Stimulated activated CD8-positive, alpha-beta memory T cell treated with anti-CD3 and anti-CD28 coated beads, Interleukin-7, amount 100 ng/mL, for 1 hour (primary cell): ENCODE results near the gene GALNT16.
"Not testable (repeated sequence)": the region's sequence is repeated elsewhere in the genome, so short reads cannot be mapped to it uniquely, and the experiment has no call there.

ENCODE experiments used
- DNase-seq, 2 donors: peaks; one replicate each; pipeline ENCODE4 v3.0.0-alpha.2; 2020; ENCODE audit warnings: low read depth in 2 of 2

The GALNT16 gene

GRCh38 chr14:69285661-69286255, 25.8 kb downstream of the GALNT16 start:
- no peak for DNase-seq

DNA sequence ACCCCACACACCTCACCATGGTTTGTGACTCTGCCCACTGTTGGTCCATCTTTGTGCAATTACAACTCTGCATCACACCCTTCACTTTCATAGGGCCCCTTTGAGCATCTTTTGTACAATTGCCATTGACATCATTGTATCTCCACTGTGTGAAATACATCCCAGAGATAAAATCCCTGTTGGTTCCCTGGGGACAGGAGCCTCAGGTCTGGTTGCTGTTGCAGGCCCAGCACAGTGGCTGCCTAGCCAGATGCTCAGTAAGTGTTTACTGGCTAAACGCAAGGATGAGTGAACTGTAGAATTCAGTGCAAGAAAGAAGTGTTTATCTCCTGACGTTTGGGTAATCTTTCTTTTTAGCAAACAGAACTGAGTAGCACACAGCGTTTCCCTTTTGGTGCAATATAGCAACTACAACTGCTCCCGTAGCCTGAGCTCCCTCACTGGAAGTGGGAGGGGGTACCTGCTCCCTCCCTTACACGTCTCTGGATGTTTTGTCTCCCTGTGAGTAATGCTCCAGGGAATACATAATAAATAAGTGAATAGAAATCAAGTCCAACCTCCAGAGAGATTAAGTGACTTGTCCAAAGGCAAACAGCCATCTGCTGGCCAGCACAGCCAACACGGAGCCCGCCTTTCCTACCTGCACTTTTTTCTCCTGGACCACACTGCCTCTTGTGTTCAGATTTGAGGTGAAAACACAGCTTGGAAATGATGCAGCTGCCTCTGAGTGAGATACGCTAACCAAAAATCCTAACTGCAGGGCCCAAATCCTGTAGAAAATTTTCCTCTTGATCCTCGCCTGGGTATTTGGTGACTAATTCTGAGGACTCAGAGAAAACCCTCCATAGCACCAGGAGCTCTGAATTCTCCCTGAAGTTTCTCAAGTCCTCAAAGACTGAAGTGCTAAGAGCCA, 27.4 kb downstream of the GALNT16 start:
- no peak for DNase-seq

DNA sequence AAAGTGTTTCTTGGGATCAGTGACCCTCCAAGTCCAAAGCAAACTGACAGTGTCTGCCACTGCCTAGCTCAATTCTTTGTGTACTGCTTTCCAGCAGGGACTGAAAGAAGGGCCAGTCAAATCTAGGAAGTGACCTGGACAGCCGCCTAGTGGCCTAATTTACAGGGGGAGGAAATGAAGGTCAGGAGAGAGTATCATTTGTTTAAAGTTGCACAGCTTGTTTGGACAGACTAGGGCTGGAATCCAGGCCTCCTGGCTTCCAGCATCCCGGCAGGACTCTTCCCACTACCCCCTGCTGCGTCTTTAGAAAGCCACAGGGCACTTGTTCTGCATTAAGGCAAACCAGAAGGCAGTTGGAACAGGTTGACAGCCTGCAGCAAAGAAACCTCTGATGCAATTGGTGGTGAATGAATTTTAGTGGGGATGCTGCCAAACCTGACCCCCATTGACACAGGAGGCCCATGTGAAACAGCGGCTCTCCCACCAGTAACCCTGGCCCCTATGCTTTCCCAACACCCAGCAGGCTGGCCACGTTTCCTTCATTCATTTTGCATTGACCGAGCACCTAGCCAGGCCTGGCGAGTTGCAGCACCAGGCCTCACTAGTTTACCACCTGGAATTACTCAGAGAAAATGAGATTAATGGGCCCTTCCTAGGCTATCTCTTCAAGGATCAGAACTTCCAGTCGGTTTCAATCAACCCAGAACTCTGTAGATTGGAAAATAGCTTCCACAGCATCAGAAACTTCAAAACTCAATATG, 28.2 kb downstream of the GALNT16 start:
- no peak for DNase-seq

- DNase-seq = no peak
Observed at GRCh38 chr14:69288956-69289705, 29.2 kb downstream of the GALNT16 start.

- no peak for DNase-seq
Observed at GRCh38 chr14:69289811-69290520, 30.0 kb downstream of the GALNT16 start.

- DNase-seq = not testable (repeated sequence)
Observed at GRCh38 chr14:69290881-69291280, 30.9 kb downstream of the GALNT16 start.

GRCh38 chr14:69291396-69291795, 31.4 kb downstream of the GALNT16 start:
- no peak for DNase-seq

GRCh38 chr14:69291891-69292561, 32.1 kb downstream of the GALNT16 start:
- no peak for DNase-seq

DNA sequence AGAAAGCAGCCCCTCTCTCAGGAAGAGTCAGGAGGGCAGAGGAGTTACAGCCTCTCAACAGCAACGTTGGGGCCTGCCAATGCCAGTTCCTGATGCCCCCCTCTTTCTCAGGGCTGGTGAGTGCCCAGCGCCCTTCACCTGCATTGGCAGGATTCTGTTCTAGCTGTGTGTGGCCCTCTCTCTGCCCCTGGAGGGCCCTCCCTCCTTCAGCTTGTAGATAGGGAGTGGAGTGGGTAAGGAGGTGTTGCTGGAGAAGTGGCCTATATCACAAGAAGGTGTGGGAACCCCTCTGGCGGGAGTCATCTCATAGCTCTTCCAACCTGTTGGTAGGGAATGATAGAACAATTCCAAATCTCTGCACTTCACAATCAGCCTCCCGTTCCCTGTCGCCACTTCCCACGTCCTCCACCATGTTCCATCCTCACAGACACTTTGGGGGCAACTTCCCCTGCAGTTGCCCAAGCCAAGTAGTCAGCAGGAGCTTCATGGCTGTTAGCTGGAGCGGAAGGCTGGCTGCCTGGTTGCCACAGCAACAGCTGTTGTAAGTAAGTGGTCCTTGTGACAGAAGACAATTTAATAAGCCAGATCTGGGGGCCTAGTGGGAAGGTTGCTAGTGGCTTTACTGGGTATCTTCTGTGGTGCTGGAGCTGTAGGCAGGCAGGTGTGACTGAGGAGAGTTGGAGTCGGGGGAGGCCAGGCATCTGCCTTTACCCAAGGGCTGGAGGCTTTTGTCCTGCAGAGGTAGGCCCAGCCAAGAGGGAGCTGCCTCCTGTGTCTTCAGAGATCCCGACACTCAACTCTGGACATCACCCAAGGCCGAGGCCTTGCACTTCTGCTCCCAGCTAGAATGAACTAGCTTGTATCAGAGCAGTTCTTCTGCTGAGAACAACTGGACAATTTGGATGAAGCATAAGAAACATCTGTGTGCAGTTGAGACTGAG, 38.4 kb downstream of the GALNT16 start:
- no peak for DNase-seq

- no peak for DNase-seq
Observed at GRCh38 chr14:69299286-69300035, 39.5 kb downstream of the GALNT16 start.

DNA sequence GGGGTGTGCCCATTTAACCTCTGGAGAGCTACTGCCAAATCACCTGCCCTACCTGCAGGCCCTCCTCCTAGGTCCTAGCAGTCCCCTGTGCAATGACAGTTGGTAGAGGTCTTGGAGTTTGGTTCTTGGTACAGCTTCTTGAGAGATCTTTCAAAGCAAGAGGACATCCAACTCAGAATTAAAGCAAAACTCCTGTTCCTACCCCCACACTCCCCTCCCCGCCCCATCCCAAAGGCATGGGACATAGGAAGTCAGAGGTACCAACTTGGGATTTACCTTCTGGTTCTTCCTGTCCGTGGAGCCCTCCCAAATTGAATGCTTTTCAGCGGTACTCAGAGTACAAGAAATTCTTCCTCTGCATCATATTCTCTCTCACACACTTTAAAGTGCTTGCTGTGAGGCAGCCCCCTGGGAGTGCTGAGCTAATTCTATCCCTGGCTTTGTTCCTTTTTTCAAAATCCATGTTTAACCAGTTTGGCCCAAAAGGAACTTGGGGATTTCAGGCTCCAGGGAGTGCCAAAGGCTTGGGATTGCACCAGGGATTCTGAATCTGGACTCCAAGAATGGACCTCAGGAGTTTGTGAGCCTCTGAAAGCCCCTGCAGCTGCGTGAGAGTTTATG, 40.8 kb downstream of the GALNT16 start:
- DNase-seq = no peak

GRCh38 chr14:69303086-69303485, 43.1 kb downstream of the GALNT16 start:
- no peak for DNase-seq

- no peak for DNase-seq
Observed at GRCh38 chr14:69312608-69313007, 52.6 kb downstream of the GALNT16 start.

- no peak for DNase-seq
Observed at GRCh38 chr14:69313176-69313575, 53.2 kb downstream of the GALNT16 start.

DNA sequence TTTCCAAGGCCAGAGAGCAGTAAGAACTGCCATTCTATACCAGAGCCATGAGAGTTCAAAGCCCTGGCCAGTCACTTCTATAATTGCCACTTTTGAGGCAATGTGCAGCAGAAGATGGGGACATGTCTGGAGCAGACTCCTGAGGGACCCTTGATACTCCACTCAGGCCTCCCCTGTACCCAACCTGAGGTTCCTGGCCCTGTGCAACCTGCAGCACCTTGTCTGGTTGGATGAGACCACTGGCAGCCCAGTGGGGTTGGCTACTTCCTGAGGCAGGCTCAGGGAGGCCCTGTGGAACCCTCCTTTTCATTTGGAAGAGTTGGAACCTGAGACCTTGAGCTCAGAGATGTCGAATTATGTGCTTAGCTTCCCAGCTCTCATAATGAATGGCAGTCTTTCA, 54.4 kb downstream of the GALNT16 start:
- no peak for DNase-seq

GRCh38 chr14:69315301-69315700, 55.3 kb downstream of the GALNT16 start:
- no peak for DNase-seq

DNA sequence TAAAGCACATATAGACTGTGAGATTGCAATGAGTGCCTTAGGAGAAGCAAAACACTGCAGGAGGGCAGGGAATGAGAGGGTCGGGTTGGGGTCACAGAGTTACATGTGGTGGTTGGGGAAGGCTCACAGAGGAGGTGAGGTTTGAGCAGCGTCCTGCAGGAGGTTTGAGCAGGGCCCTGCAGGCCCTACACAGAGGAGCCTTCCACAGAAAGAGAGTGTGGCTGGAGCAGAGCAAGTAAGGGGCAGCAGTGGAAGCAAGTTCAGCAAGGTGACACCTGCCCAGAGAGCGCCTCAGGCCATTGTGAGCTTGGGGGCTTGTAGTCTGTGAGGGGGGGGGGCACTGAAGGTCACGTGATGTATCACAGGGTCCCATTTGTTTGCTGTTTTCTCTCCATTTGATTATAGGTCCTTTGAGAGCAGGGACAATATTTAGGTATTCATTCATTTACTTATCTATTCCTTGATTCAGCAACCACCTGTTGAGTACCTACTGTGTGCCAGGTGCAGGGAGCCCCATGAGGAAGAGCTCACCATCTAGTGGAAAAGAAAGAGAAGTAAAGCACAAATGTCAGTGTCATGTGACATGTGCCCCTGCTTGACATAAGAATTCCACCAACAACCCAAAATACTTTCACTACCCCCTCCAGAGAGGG, 56.6 kb downstream of the GALNT16 start:
- no peak for DNase-seq
